A673 (cell line): ENCODE results near the gene ZBTB8OS. TPM values are rescaled to one million over a fixed set of nuclear protein-coding genes. Genes with fewer than 3 reads are reported as not detected.

Source experiments
- BruUV-seq: library from RNA; stranded (reverse); fragments of 400-500 nt; replicated peaks from 2 replicates; lab custom pipeline; 2021; lab: Mats Ljungman, UMichigan
- CTCF ChIA-PET: fragments of 300-600 bp; sonication (Branson Sonifier 250); formaldehyde crosslinking; loops from one replicate; lab custom pipeline; 2022; ENCODE audit warnings: antibody characterized with exemption; lab: Charles Lee
- POLR2A ChIA-PET: fragments of 300-600 bp; sonication (Branson Sonifier 250); formaldehyde crosslinking; loops from one replicate; lab custom pipeline; 2022; ENCODE audit warnings: antibody characterized with exemption; ENCODE audit not compliant: low non-redundant PET; lab: Charles Lee
- DNase-seq: peaks from one replicate; pipeline ENCODE4 v3.0.0-alpha.2; 2015; ENCODE audit warnings: low spot score
- H3K27ac ChIP-seq: fragments of 200-600 bp; sonication (generic); 2 replicates; pipeline ENCODE4 v1.5.1; 2016; ENCODE audit warnings: mixed run types, low read depth, mild to moderate bottlenecking, mixed read lengths, antibody characterized with exemption, low read length; ENCODE audit not compliant: poor library complexity, severe bottlenecking
- H3K27me3 ChIP-seq: fragments of 200-600 bp; sonication (generic); replicated peaks from 2 replicates; pipeline ENCODE4 v1.6.1; 2017; ENCODE audit warnings: mixed run types, low read depth, mild to moderate bottlenecking, mixed read lengths, antibody characterized with exemption, low read length; ENCODE audit not compliant: insufficient read depth, poor library complexity
- H3K36me3 ChIP-seq: fragments of 200-600 bp; sonication (generic); 2 replicates; pipeline ENCODE4 v1.6.1; 2016; ENCODE audit warnings: mixed run types, mild to moderate bottlenecking, mixed read lengths, antibody characterized with exemption, low read length; ENCODE audit not compliant: insufficient read depth, poor library complexity, severe bottlenecking
- H3K4me1 ChIP-seq: fragments of 200-600 bp; sonication (generic); 2 replicates; pipeline ENCODE4 v1.6.1; 2017; ENCODE audit warnings: mixed run types, mild to moderate bottlenecking, mixed read lengths, antibody characterized with exemption, low read length; ENCODE audit not compliant: insufficient read depth, poor library complexity, severe bottlenecking
- H3K4me3 ChIP-seq: fragments of 200-600 bp; sonication (generic); 2 replicates; pipeline ENCODE4 v1.5.1; 2016; ENCODE audit warnings: low read depth, mixed run types, mild to moderate bottlenecking, mixed read lengths, low read length; ENCODE audit not compliant: poor library complexity, severe bottlenecking
- H3K9me3 ChIP-seq: fragments of 200-600 bp; sonication (generic); 2 replicates; pipeline ENCODE4 v1.6.1; 2016; ENCODE audit warnings: mixed run types, low read depth, mild to moderate bottlenecking, mixed read lengths, antibody characterized with exemption, low read length; ENCODE audit not compliant: poor library complexity, severe bottlenecking
- EZH2 ChIP-seq: fragments of 200-600 bp; sonication (generic); IDR thresholded peaks from 2 replicates; pipeline ENCODE4 v1.6.1; 2017; ENCODE audit warnings: borderline replicate concordance, low read depth, mild to moderate bottlenecking, mixed read lengths, antibody characterized with exemption, low read length; ENCODE audit not compliant: poor library complexity, severe bottlenecking
- intact Hi-C: fragments of 100-400 bp; cut with micrococcal nuclease; formaldehyde crosslinking; loops from one replicate; pipeline ENCODE4 v1.10.0; 2022; ENCODE audit not compliant: unreplicated experiment
- total RNA-seq: library from RNA; stranded (reverse); gene quantifications from 2 replicates; pipeline ENCODE4 v1.2.3, GENCODE V29; 2021
- TF ChIP-seq, protein P1 (sequence below): fragments of 300-800, 200-600 bp; sonication (generic); conservative IDR thresholded peaks from 2 replicates; pipeline ENCODE4 v1.5.1; 2017; ENCODE audit warnings: low read depth, mild to moderate bottlenecking, antibody characterized with exemption, low read length, moderate library complexity, mixed read lengths

ZBTB8OS gene
- total RNA-seq, 1 experiment from 2014 or later: 72.1 TPM

DNA sequence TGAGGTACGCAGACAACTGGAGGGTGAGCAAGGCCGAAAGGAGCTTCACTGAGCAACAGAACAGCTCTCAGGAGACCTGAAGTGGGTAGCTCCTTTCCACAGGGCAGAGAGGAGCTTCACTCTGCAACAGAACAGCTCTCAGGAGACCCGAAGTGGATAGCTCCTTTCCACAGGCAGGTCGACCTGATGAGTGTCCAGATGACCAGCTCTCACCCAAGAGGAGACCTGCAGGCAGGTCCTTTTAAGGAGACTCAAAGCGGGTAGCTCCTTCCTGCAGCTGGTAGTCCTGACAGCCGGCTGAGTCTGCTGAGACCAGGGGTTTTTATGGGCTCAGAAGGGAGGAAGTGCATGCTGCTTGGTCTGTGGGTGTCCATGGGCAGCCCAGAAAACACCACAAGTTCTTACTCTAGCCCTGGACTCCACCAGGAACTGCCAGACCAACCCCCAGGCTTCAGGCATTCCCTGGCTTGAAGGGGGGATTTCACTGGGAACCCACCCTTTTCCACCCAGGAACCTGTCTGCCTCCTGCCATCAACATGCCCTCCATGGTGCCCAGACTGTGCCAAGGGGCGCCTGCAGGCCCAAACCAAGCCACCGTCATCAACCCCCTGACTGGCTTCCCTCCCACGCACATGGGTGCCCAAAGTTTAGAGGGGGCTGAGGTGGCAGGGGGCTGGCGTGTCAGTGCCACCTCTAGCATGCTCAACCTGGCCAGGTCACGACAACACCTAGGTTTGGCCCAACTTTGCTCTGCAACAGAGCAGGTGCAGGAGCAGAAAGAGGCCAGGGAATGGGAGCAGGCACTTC lies 43.6 kb downstream of the ZBTB8OS start:
- no peak for DNase-seq
- ChIA-PET CTCF (no interaction called here), POLR2A (no interaction called here)
- intact Hi-C loops: no loop called here
- no peak overlapping the region for H3K4me3 ChIP-seq
- no peaks in the 10 kb centered on the region for H3K9me3 ChIP-seq
- no peaks in the 10 kb centered on the region for H3K4me1 ChIP-seq
- no peaks in the 10 kb centered on the region for H3K36me3 ChIP-seq
- H3K27me3 ChIP-seq: no peaks in the 10 kb centered on the region
- H3K27ac ChIP-seq: no peak overlapping the region
- BruUV-seq: no TSS peak
- no peak for TF ChIP-seq EZH2
- TF ChIP-seq, protein P1, sequence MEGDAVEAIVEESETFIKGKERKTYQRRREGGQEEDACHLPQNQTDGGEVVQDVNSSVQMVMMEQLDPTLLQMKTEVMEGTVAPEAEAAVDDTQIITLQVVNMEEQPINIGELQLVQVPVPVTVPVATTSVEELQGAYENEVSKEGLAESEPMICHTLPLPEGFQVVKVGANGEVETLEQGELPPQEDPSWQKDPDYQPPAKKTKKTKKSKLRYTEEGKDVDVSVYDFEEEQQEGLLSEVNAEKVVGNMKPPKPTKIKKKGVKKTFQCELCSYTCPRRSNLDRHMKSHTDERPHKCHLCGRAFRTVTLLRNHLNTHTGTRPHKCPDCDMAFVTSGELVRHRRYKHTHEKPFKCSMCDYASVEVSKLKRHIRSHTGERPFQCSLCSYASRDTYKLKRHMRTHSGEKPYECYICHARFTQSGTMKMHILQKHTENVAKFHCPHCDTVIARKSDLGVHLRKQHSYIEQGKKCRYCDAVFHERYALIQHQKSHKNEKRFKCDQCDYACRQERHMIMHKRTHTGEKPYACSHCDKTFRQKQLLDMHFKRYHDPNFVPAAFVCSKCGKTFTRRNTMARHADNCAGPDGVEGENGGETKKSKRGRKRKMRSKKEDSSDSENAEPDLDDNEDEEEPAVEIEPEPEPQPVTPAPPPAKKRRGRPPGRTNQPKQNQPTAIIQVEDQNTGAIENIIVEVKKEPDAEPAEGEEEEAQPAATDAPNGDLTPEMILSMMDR: no peak

GRCh38 chr1:32605711-32606424 lies 44.5 kb downstream of the ZBTB8OS start:
- ChIA-PET CTCF (interaction anchor here (0.6 kb wide), 1 partner anchor 85 kb away, joined by 4 read pairs; no protein-coding TSS in a partner anchor), POLR2A (no interaction called here)
- Histone ChIP-seq H3K4me3 (no peak overlapping the region), H3K27ac (no peak overlapping the region), H3K4me1 (no peaks in the 10 kb centered on the region), H3K27me3 (no peaks in the 10 kb centered on the region), H3K9me3 (no peaks in the 10 kb centered on the region), H3K36me3 (no peaks in the 10 kb centered on the region)
- no TSS peak for BruUV-seq
- intact Hi-C loops: no loop called here
- TF ChIP-seq EZH2: no peak
- TF ChIP-seq, protein P1: no peak
- DNase-seq: no peak

DNA sequence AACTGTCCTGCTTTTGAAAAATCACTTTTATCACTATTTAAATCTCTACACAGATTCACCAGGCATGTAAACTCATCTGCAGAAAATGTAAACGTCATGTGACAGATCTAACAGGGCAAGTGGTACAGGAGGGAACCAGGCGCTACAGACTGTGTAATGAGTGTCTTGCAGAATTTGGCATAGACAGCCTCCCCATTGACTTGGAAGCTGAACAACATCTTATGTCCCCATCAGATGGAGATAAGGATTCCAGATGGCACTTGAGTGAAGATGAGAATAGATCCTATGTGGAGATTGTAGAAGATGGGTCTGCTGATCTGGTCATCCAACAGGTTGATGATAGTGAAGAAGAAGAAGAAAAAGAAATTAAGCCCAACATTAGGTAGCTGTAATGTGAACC lies 50.3 kb downstream of the ZBTB8OS start:
- POLR2A ChIA-PET: no interaction called here
- no peak overlapping the region for H3K27ac ChIP-seq
- TF ChIP-seq, protein P1: no peak
- TF ChIP-seq EZH2: no peak
- no peak overlapping the region for H3K4me3 ChIP-seq
- no peaks in the 10 kb centered on the region for H3K9me3 ChIP-seq
- H3K27me3 ChIP-seq: no peaks in the 10 kb centered on the region
- DNase-seq: no peak
- no peaks in the 10 kb centered on the region for H3K36me3 ChIP-seq
- CTCF ChIA-PET: no interaction called here
- intact Hi-C loops: no loop called here
- no peaks in the 10 kb centered on the region for H3K4me1 ChIP-seq
- no TSS peak for BruUV-seq
